GM12864 (cell line): ENCODE results near the gene TMEM229A.
"Not testable (repeated sequence)": the region's sequence is repeated elsewhere in the genome, so short reads cannot be mapped to it uniquely, and the experiment has no call there.

ENCODE experiments used
- DNase-seq: peaks from one replicate; pipeline ENCODE4 v3.0.0-alpha.2; 2011; ENCODE audit warnings: low read depth
- H3K4me3 ChIP-seq: 2 replicates; pipeline ENCODE4 v1.5.1; 2011; ENCODE audit warnings: mild to moderate bottlenecking, low read depth, low read length, control low read depth
- TF ChIP-seq, protein P1 (sequence below): IDR thresholded peaks from 2 replicates; pipeline ENCODE4 v1.5.1; 2011; ENCODE audit warnings: low read depth, mild to moderate bottlenecking, moderate library complexity, low read length, control low read depth, inconsistent platforms; ENCODE audit errors: missing control alignments

The TMEM229A gene

DNA sequence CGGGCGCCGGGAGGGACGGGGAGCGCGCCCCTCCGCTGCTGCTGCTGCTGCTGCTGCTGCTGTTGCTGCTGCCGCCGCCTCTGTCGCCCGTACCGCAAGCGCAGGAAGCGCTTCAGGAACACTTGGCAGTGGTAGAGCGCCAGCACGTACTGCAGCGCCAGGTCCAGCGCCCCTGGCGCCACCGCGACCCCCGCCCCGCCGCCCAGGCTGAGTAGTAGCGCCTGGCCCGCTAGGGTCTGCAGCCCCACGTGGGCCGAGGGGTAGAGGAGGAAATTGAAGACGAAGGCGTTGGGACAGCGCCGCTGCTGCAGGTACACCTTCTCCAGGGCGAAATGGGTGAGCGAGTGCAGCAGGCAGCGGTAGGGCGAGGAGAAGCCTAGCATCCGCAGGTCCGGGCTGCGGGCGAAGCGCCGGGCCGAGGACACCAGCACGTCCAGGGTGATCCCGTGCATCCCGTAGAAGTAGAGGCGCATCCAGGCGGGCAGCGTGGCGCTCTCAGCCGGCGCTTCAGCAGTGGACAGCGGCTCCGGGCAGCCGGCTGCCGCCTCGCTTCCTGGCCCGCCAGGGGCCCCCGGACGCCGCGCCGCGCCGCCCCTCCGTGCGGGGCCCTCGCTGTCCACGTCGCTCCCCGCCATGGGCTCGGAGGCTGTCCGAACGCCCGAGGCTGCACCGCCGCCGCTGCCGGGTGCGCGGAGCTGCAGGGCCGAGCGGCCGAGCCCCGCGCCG lies at the start of gene TMEM229A:
TMEM229A (minus strand) TSS at position 699 of the 726 bp plus-strand sequence; CDS start at position 635, 64 bp downstream.
- TF ChIP-seq, protein P1, sequence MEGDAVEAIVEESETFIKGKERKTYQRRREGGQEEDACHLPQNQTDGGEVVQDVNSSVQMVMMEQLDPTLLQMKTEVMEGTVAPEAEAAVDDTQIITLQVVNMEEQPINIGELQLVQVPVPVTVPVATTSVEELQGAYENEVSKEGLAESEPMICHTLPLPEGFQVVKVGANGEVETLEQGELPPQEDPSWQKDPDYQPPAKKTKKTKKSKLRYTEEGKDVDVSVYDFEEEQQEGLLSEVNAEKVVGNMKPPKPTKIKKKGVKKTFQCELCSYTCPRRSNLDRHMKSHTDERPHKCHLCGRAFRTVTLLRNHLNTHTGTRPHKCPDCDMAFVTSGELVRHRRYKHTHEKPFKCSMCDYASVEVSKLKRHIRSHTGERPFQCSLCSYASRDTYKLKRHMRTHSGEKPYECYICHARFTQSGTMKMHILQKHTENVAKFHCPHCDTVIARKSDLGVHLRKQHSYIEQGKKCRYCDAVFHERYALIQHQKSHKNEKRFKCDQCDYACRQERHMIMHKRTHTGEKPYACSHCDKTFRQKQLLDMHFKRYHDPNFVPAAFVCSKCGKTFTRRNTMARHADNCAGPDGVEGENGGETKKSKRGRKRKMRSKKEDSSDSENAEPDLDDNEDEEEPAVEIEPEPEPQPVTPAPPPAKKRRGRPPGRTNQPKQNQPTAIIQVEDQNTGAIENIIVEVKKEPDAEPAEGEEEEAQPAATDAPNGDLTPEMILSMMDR: no peak
- no peak within 1 kb of the TSS for H3K4me3 ChIP-seq
- no peak for DNase-seq

DNA sequence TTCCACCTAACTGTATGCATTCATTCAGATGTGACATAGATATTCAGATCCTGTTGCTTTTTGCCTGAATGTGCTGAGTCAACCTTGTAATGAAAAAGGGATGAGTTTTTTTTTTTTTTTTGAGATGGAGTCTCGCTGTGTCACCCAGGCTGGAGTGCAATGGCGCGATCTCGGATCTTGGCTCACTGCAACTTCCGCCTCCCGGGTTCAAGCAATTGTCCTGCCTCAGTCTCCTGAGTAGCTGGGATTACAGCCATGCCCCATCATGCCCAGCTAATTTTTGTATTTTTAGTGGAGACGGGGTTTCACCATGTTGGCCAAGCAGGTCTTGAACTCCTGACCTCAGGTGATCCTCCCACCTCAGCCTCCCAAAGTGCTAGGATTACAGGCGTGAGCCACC lies 49.4 kb upstream of the TMEM229A start:
- not testable (repeated sequence) for H3K4me3 ChIP-seq, DNase-seq

DNA sequence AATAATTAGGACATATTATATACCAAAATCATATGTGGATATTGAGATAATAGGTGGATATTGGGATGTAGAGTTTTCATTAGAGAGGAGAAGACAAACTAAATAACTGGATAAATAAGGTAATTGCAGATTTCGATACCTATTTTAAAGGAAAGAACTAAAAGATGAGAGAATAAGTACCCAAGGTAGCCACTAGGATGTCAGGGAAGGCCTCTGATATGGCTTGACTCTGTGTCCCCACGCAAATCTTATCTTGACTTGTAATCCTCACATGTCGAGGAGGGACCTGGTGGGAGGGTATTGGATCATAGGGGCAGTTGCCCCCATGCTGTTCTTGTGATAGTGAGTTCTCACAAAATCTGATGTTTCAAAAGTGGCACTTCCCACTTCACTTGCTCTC lies 44.7 kb upstream of the TMEM229A start:
- TF ChIP-seq, protein P1: no peak
- H3K4me3 ChIP-seq: no peak overlapping the region
- DNase-seq: no peak

DNA sequence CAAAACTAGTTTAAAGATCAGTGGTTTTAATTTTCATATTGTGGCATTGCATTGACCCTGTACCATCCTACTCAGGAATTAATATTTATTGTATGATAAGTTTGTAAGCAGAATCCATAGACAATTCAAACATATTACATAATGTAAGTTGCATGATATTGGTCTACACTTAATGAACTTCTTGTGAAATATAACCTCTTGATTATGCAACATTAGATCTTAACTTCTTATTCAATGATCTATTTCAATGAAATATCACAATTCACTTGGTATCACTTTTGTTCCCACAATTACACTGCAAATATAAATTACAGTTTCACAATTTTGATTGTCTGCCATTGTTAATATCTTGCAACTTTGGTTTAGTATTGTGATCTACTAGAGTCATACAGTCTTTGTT lies 44.0 kb upstream of the TMEM229A start:
- no peak overlapping the region for H3K4me3 ChIP-seq
- TF ChIP-seq, protein P1: no peak
- no peak for DNase-seq

DNA sequence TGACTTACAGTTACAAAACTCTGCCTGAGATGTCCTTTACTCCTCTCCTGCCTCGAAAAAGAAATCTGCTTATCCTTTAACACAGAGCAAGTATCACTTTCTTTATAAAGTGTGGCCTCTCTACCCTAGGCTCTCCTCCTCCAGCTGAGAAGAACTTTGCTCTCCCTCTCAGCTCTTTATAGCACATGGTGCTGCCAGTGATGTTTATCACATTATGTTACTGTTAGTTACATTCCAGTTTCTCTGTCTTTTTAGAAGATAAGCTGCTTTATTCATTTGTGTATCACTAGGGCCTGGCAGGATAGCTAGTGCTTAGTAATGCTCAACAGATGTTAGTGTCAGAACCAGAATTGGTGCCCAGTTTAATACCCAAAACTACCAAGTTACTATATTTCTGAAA lies 41.1 kb upstream of the TMEM229A start:
- DNase-seq: no peak
- H3K4me3 ChIP-seq: no peak overlapping the region
- TF ChIP-seq, protein P1: no peak

DNA sequence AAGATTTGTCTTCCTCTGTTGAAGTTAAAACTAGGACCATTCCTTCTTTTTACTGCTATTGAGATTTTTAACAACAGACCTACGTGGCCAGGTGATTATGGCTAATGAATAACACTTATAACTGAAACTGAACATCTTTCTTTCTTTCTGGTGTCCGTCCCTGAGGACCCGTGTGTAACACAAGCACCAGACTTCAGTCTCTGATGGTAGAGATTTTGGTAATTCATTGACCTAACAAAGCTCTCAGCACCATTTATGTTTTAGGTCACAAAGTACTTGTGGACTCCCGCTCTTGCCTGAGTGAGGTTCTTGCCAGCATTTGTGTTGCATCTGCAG lies 40.4 kb upstream of the TMEM229A start:
- DNase-seq: no peak
- TF ChIP-seq, protein P1: no peak
- no peak overlapping the region for H3K4me3 ChIP-seq

DNA sequence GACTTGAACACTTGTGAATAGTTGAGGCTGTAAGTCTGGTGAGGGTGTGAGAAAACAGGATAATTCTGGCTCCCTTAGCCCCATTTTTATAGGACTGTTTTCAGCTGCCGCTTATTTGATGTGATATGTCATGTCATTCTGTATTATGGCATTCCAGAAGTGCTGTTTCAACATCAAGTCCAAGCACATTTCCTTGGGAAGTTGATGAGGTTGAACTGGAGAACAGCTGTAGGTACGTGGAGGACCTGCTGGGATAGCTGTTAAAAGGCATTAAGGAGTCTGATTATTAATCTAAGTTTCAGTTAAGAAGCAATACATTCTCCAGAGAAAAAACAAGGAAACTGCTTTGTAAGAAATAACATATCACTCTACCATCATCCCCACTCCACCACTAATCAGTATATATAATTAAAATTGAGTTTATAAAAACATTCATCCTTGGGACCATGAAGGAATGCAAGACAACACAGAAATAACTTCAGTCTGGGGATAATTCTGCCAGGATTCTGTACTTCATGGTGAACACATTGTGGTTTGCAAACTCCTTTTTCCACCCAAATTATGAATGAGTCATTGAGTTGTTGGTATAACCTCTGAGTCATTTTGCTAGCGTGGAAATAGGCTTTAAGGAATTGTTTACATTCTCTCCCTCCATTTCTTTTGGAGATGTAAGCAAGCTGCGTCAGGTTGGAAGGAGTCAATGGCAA lies 39.9 kb upstream of the TMEM229A start:
- TF ChIP-seq, protein P1: no peak
- no peak overlapping the region for H3K4me3 ChIP-seq
- DNase-seq: no peak
